ENCODE measurements around the gene KLK1. TPM values are rescaled to one million over a fixed set of nuclear protein-coding genes. Genes with fewer than 3 reads are reported as not detected.

Gene KLK1
- total RNA-seq, 6 experiments from 2014 or later = not detected

DNA sequence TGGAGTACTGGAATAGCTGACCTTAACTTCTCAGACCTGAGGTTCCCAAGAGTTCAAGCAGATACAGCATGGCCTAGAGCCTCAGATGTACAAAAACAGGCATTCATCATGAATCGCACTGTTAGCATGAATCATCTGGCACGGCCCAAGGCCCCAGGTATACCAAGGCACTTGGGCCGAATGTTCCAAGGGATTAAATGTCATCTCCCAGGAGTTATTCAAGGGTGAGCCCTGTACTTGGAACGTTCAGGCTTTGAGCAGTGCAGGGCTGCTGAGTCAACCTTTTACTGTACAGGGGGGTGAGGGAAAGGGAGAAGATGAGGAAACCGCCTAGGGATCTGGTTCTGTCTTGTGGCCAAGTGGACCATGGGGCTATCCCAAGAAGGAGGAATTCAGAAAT lies 37.4 kb upstream of the KLK1 start:
- no peak overlapping the region for H3K27ac Mint-ChIP-seq
- no peaks in the 10 kb centered on the region; the same call in 1 of the 2 replicates for H3K36me3 Mint-ChIP-seq (ENCODE audit: low read depth)
- H3K4me1 Mint-ChIP-seq (ENCODE audit: low read depth) = no peaks in the 10 kb centered on the region
- H3K27me3 Mint-ChIP-seq (ENCODE audit: insufficient read depth) = peaks cover 8% of the 10 kb centered on the region
- TF ChIP-seq, protein P1, sequence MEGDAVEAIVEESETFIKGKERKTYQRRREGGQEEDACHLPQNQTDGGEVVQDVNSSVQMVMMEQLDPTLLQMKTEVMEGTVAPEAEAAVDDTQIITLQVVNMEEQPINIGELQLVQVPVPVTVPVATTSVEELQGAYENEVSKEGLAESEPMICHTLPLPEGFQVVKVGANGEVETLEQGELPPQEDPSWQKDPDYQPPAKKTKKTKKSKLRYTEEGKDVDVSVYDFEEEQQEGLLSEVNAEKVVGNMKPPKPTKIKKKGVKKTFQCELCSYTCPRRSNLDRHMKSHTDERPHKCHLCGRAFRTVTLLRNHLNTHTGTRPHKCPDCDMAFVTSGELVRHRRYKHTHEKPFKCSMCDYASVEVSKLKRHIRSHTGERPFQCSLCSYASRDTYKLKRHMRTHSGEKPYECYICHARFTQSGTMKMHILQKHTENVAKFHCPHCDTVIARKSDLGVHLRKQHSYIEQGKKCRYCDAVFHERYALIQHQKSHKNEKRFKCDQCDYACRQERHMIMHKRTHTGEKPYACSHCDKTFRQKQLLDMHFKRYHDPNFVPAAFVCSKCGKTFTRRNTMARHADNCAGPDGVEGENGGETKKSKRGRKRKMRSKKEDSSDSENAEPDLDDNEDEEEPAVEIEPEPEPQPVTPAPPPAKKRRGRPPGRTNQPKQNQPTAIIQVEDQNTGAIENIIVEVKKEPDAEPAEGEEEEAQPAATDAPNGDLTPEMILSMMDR (IDR thresholded peaks at IDR 0.05) = no peak
- peaks cover 8% of the 10 kb centered on the region; the same call in 1 of the 2 replicates for H3K9me3 Mint-ChIP-seq
- no peak overlapping the region for H3K4me3 Mint-ChIP-seq
- DNase-seq = no peak

DNA sequence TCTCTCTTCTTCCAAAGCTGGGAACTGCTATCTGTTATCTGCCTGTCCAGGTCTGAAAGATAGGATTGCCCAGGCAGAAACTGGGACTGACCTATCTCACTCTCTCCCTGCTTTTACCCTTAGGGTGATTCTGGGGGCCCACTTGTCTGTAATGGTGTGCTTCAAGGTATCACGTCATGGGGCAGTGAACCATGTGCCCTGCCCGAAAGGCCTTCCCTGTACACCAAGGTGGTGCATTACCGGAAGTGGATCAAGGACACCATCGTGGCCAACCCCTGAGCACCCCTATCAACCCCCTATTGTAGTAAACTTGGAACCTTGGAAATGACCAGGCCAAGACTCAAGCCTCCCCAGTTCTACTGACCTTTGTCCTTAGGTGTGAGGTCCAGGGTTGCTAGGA lies 36.3 kb upstream of the KLK1 start:
- Mint-ChIP-seq H3K4me1 (ENCODE audit: low read depth) (no peaks in the 10 kb centered on the region), H3K36me3 (ENCODE audit: low read depth) (no peaks in the 10 kb centered on the region; the same call in 1 of the 2 replicates), H3K27ac (no peak overlapping the region), H3K9me3 (peaks cover 8% of the 10 kb centered on the region; the same call in 1 of the 2 replicates), H3K4me3 (no peak overlapping the region), H3K27me3 (ENCODE audit: insufficient read depth) (peaks cover 8% of the 10 kb centered on the region)
- TF ChIP-seq, protein P1 (IDR thresholded peaks at IDR 0.05) = no peak
- no peak for DNase-seq

DNA sequence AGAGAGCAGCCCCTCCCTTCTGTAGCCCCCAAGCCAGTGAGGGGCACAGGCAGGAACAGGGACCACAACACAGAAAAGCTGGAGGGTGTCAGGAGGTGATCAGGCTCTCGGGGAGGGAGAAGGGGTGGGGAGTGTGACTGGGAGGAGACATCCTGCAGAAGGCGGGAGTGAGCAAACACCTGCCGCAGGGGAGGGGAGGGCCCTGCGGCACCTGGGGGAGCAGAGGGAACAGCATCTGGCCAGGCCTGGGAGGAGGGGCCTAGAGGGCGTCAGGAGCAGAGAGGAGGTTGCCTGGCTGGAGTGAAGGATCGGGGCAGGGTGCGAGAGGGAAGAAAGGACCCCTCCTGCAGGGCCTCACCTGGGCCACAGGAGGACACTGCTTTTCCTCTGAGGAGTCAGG lies 35.3 kb upstream of the KLK1 start:
- Mint-ChIP-seq H3K9me3 (peaks cover 14% of the 10 kb centered on the region; the same call in 1 of the 2 replicates), H3K27me3 (ENCODE audit: insufficient read depth) (peaks cover 8% of the 10 kb centered on the region)

DNA sequence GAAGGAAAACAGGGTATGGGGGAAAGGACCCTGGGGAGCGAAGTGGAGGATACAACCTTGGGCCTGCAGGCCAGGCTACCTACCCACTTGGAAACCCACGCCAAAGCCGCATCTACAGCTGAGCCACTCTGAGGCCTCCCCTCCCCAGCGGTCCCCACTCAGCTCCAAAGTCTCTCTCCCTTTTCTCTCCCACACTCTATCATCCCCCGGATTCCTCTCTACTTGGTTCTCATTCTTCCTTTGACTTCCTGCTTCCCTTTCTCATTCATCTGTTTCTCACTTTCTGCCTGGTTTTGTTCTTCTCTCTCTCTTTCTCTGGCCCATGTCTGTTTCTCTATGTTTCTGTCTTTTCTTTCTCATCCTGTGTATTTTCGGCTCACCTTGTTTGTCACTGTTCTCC lies 33.8 kb upstream of the KLK1 start:
- Mint-ChIP-seq H3K4me1 (ENCODE audit: low read depth) (no peaks in the 10 kb centered on the region), H3K36me3 (ENCODE audit: low read depth) (no peaks in the 10 kb centered on the region; the same call in 1 of the 2 replicates), H3K9me3 (peaks cover 18% of the 10 kb centered on the region; the same call in 1 of the 2 replicates), H3K4me3 (no peak overlapping the region), H3K27me3 (ENCODE audit: insufficient read depth) (peaks cover 10% of the 10 kb centered on the region), H3K27ac (no peak overlapping the region)
- DNase-seq = no peak
- TF ChIP-seq, protein P1 (IDR thresholded peaks at IDR 0.05) = no peak

More for the DNA sequence above, 35.3 kb upstream of the KLK1 start:
- no peaks in the 10 kb centered on the region for H3K4me1 Mint-ChIP-seq (ENCODE audit: low read depth)
- no peak overlapping the region for H3K4me3 Mint-ChIP-seq
- DNase-seq = no peak
- no peak overlapping the region for H3K27ac Mint-ChIP-seq
- TF ChIP-seq, protein P1 (IDR thresholded peaks at IDR 0.05) = no peak
- H3K36me3 Mint-ChIP-seq (ENCODE audit: low read depth) = no peaks in the 10 kb centered on the region; the same call in 1 of the 2 replicates

DNA sequence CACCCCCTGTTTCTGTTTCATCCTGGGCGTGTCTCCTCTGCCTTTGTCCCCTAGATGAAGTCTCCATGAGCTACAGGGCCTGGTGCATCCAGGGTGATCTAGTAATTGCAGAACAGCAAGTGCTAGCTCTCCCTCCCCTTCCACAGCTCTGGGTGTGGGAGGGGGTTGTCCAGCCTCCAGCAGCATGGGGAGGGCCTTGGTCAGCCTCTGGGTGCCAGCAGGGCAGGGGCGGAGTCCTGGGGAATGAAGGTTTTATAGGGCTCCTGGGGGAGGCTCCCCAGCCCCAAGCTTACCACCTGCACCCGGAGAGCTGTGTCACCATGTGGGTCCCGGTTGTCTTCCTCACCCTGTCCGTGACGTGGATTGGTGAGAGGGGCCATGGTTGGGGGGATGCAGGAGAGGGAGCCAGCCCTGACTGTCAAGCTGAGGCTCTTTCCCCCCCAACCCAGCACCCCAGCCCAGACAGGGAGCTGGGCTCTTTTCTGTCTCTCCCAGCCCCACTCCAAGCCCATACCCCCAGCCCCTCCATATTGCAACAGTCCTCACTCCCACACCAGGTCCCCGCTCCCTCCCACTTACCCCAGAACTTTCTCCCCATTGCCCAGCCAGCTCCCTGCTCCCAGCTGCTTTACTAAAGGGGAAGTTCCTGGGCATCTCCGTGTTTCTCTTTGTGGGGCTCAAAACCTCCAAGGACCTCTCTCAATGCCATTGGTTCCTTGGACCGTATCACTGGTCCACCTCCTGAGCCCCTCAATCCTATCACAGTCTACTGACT lies 31.2 kb upstream of the KLK1 start, which contains the start of gene KLK3:
Gene KLK3, plus strand, starts transcription at position 280 of the 775 bp plus-strand sequence. Its CDS starts 41 bp downstream, at position 321.
- Mint-ChIP-seq H3K9me3 (peaks cover 20% of the 10 kb centered on the region; the same call in 1 of the 2 replicates), H3K36me3 (ENCODE audit: low read depth) (no peaks in the 10 kb centered on the region; the same call in 1 of the 2 replicates), H3K27ac (no peak within 1 kb of the TSS), H3K27me3 (ENCODE audit: insufficient read depth) (peaks cover 17% of the 10 kb centered on the region), H3K4me3 (no peak within 1 kb of the TSS), H3K4me1 (ENCODE audit: low read depth) (no peaks in the 10 kb centered on the region)
- TF ChIP-seq, protein P1 (IDR thresholded peaks at IDR 0.05) = no peak
- no peak for DNase-seq

Data from HFFc6 (cell line).